Right renal cortex interstitium (tissue), 3 donors: Measurements from ENCODE around the gene VEPH1. TPM values are rescaled to one million over a fixed set of nuclear protein-coding genes. Genes with fewer than 3 reads are reported as not detected.

ENCODE experiments used
- DNase-seq, 3 donors: peaks; one replicate each; pipeline ENCODE4 v3.0.0-alpha.2; 2013; ENCODE audit warnings: low read depth in 3 of 3, low spot score in 2 of 3
- polyA plus RNA-seq, 3 donors: library from polyadenylated mRNA; unstranded; fragments of 120-200 nt; gene quantifications; one replicate each; pipeline ENCODE4 v1.2.1, GENCODE V29; 2013; ENCODE audit not compliant: insufficient read length in 3 of 3

VEPH1 gene
- polyA plus RNA-seq, 3 donors: 58.5 to 62.6 (median 61.0) TPM

GRCh38 chr3:157479464-157480243, 23.6 kb downstream of the VEPH1 start:
- DNase-seq: no peak

- DNase-seq: no peak
Observed at GRCh38 chr3:157477441-157477840, 25.8 kb downstream of the VEPH1 start.

- DNase-seq: no peak
Observed at GRCh38 chr3:157475921-157476414, 27.2 kb downstream of the VEPH1 start.

GRCh38 chr3:157472648-157473047, 30.6 kb downstream of the VEPH1 start:
- no peak for DNase-seq

- DNase-seq: no peak
Observed at GRCh38 chr3:157471064-157471463, 32.2 kb downstream of the VEPH1 start.

- DNase-seq: no peak
Observed at GRCh38 chr3:157469561-157470294, 33.5 kb downstream of the VEPH1 start.

GRCh38 chr3:157467200-157467599, 36.0 kb downstream of the VEPH1 start:
- DNase-seq: no peak

- no peak for DNase-seq
Observed at GRCh38 chr3:157465741-157466140, 37.5 kb downstream of the VEPH1 start.

- no peak for DNase-seq
Observed at GRCh38 chr3:157464321-157464720, 38.9 kb downstream of the VEPH1 start.

GRCh38 chr3:157463816-157464215, 39.4 kb downstream of the VEPH1 start:
- no peak for DNase-seq

- DNase-seq: no peak
Observed at GRCh38 chr3:157460253-157460652, 43.0 kb downstream of the VEPH1 start.

- no peak for DNase-seq
Observed at GRCh38 chr3:157459706-157460105, 43.5 kb downstream of the VEPH1 start.

- no peak for DNase-seq
Observed at GRCh38 chr3:157453824-157454223, 49.4 kb downstream of the VEPH1 start.

GRCh38 chr3:157452097-157452496, 51.1 kb downstream of the VEPH1 start:
- no peak for DNase-seq

- no peak for DNase-seq
Observed at GRCh38 chr3:157447026-157447694, 56.1 kb downstream of the VEPH1 start.

GRCh38 chr3:157445857-157446256, 57.4 kb downstream of the VEPH1 start:
- no peak for DNase-seq

- DNase-seq: no peak
Observed at GRCh38 chr3:157444797-157445184, 58.4 kb downstream of the VEPH1 start.

GRCh38 chr3:157443905-157444796, 59.1 kb downstream of the VEPH1 start:
- no peak for DNase-seq

GRCh38 chr3:157442729-157443128, 60.5 kb downstream of the VEPH1 start:
- no peak for DNase-seq

GRCh38 chr3:157441102-157441624, 62.1 kb downstream of the VEPH1 start:
- no peak for DNase-seq
